ENCODE data around the gene PLIN3.
"Not testable (repeated sequence)": the region's sequence is repeated elsewhere in the genome, so short reads cannot be mapped to it uniquely, and the experiment has no call there.

Gene PLIN3

DNA sequence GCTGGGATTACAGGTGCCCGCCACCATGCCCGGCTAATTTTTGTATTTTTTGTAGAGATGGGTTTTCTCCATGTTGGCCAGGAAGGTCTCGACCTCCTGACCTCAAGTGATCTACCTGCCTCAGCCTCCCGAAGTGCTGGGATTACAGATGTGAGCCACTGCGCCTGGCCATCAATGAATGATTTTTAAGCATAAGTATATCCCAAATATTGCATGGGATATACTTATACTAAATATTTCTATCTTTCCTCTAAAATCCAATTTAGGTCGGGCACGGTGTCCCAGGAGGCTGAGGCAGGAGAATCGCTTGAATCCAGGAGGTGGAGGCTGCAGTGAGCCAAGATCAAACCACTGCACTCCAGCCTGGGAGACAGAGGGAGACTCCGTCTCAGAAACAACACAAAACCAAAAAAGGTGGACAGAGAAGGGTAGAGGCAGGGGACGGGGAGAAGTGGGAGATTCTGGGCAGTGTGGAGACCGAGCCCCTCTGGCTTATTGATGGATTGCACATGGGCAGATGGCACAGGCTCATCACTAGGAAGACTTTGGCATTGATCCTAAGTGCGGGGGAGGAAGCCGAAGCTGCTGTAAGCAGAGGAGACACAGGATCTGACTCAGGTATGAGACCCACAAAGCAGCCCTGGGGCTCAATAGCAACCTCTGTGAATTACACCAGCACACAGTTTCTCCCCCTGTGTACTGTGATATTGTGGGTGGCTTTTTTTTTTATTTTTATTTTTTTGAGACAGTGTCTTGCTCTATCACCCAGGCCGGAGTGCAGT, 21.8 kb upstream of the PLIN3 start:
- DNase-seq = no peak

GRCh38 chr19:4887803-4888202, 20.3 kb upstream of the PLIN3 start:
- not testable (repeated sequence) for DNase-seq

DNA sequence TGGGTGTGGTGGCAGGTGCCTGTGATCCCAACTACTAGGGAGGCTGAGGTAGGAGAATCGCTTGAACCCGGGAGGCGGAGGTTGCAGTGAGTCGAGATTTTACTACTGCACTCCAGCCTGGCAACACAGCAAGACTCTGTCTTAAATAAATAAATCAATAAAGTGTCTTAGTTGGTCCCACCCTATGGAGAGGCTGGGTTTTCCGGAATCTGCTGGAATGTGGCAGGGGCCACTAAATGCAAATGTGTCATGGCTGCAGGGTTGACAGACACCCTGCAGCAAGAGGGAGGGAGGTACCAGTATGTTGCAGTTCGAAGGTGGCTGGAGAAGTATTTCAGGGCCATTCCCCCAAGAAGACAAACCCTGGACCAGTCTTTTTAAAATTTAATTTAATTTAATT, 17.5 kb upstream of the PLIN3 start:
- not testable (repeated sequence) for DNase-seq

DNA sequence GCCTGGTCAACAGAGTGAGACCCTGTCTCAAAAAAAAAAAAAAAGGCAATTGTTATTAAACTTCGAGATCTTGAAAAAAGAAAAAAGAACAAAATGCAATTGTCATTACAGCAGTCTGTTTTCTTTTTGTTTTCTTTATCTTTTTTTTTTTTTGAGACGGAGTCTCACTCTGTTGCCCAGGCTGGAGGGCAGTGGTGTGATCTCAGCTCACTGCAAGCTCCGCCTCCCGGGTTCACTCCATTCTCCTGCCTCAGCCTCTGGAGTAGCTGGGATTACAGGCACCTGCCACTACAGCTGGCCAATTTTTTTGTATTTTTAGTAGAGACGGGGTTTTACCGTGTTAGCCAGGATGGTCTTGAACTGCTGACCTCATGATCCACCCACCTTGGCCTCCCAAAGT, 15.4 kb upstream of the PLIN3 start:
- DNase-seq = not testable (repeated sequence)

GRCh38 chr19:4879041-4879440, 11.6 kb upstream of the PLIN3 start:
- DNase-seq = no peak

DNA sequence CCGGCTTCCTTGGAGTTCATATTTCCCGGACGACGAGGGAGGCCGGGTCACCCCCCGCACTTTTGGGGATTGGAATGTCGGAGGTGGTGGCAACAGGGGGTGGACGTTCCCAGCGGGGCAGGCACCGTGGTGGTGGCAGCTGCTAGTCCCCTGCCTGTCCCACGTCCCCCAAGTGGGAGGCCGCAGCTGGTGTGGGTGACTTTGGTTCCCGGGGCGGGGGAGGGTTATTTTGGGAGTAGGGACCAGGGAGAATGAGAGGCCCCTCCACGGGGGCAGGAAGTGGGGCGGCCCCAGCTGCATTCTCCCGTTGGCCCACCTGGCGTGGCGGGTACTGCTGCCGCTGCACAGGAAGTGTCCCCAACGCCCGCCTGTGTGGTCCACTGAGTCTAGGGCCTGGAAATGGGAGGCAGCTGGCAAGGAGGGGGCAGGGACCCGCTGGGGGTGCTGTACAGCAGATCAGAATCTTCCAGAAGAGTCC, 11.1 kb upstream of the PLIN3 start:
- no peak for DNase-seq

GRCh38 chr19:4877753-4878490, 10.5 kb upstream of the PLIN3 start:
- DNase-seq = no peak

GRCh38 chr19:4873930-4874329, 6.5 kb upstream of the PLIN3 start:
- no peak for DNase-seq

GRCh38 chr19:4871711-4872110, 4.2 kb upstream of the PLIN3 start:
- no peak for DNase-seq

- peak; percentile 51 for DNase-seq
These were observed 2.7 kb upstream of the PLIN3 start for GRCh38 chr19:4870025-4870700.

GRCh38 chr19:4868286-4868834, 893 bp upstream of the PLIN3 start:
- DNase-seq = no peak

- no peak for DNase-seq
These were observed 657 bp downstream of the PLIN3 start for GRCh38 chr19:4866595-4867424.

- no peak for DNase-seq
These were observed 6.3 kb downstream of the PLIN3 start for GRCh38 chr19:4861147-4861546.

DNA sequence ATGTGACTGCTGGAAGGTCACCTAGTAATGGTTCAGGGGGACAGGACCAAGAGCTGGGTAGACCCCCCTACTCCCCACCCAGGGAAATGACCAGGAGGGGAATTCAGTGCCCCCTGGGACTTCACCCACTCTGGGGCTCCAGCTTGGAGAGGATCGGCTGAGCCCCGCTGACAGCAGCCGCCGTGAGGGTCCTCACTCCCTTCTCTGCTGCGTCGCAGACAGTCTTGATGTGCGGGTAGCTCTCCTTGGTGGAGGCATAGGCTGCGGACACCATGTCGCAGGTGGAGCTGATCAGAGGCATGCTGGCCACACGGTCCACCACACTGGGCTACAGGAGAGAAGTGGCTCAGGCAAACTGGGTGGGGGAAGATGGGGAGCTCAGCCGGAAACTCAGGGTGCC, 7.8 kb downstream of the PLIN3 start:
- no peak for DNase-seq

DNA sequence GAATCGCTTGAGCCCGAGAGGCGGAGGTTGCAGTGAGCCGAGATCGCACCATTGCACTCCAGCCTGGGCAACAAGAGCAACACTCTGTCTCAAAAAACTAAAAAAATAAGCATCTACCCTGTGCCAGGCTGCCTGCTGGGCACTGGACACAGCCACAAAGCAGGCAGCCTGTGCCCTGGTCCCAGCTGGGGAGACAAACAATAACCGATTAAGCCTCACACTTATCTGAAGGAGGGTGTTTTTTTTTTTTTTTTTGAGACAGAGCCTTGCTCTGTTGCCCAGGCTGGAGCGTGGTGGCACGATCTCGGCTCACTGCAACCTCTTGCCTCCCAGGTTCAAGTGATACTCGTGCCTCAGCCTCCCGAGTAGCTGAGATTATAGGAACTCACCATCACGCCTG, 11.0 kb downstream of the PLIN3 start:
- not testable (repeated sequence) for DNase-seq

- DNase-seq = not testable (repeated sequence)
These were observed 14.0 kb downstream of the PLIN3 start for GRCh38 chr19:4853506-4853905.

- DNase-seq = no peak
These were observed 15.0 kb downstream of the PLIN3 start for GRCh38 chr19:4852484-4852883.

- peak; percentile 60 for DNase-seq
These were observed 15.7 kb downstream of the PLIN3 start for GRCh38 chr19:4851551-4852290.

DNA sequence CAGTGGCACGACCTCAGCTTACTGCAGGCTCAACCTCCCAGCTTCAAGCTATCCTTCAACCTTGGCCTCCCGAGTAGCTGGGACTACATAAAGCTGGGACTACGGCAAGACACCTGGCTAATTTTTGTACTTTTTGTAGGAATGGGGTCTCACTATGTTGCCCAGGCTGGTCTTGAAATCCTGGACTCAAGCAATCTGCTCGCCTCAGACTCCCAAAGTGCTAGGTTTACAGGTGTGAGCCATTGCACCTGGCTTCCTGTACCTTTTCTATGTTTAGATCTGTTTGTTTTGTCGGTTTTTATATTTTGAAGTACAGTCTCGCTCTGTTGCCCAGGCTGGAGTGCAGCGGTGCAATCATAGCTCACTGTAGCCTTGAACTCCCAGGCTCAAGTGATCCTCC, 18.4 kb downstream of the PLIN3 start:
- DNase-seq = no peak

GRCh38 chr19:4847190-4847973, 20.1 kb downstream of the PLIN3 start:
- DNase-seq = no peak

- not testable (repeated sequence) for DNase-seq
These were observed 21.5 kb downstream of the PLIN3 start for GRCh38 chr19:4845975-4846374.
